Spleen (tissue), 7 donors: ENCODE results near the gene UTS2.

Source experiments
- CTCF ChIP-seq, 11 experiments: fragments of 200-600 bp in 7 of 11; fragments of 450-650 bp in 4 of 11; sonication (generic) in 4 of 11; IDR thresholded peaks in 8 of 11; conservative IDR thresholded peaks in 3 of 11; 1 replicate in 7 of 11; 2 replicates in 4 of 11; pipeline versions ENCODE4 v1.4.0 to v1.8.0; 2016 to 2021; ENCODE audit warnings: antibody characterized with exemption in 11 of 11, inconsistent platforms in 4 of 11, mild to moderate bottlenecking in 1 of 11
- POLR2A ChIP-seq, 3 donors: fragments of 450-650 bp; IDR thresholded peaks; one replicate each; pipeline ENCODE4 v1.5.1; 2017; ENCODE audit warnings: antibody characterized with exemption in 3 of 3, mild to moderate bottlenecking in 1 of 3
- donor health status: DM: no; HTN: no; CAD: no; lungs with moderate emphysema.
- donor health status: DM: no; HTN: no; CAD: no.
- donor health status: DM: no; HTN: no; CAD: no.

- TF ChIP-seq CTCF (IDR thresholded peaks at IDR 0.05 in 8 of 11, conservative IDR thresholded peaks at IDR 0.05 in 3 of 11) (no peak), POLR2A (IDR thresholded peaks at IDR 0.05) (no peak)
Observed at GRCh38 chr1:7896994-7897393, 44.1 kb upstream of the UTS2 start.
